ENCODE data around the gene STAMBP. TPM values are rescaled to one million over a fixed set of nuclear protein-coding genes. Genes with fewer than 3 reads are reported as not detected.

STAMBP gene
- total RNA-seq, 1 donor: 8.8 TPM

- Histone ChIP-seq H3K4me3 (ENCODE audit: low read length) (no peak overlapping the region), H3K9me3 (ENCODE audit: low read depth, low read length) (no peaks in the 10 kb centered on the region), H3K4me1 (ENCODE audit: insufficient read depth, low read length) (peaks cover 22% of the 10 kb centered on the region), H3K27me3 (ENCODE audit: insufficient read depth, low read length) (no peaks in the 10 kb centered on the region)
Observed at GRCh38 chr2:73827018-73827417, 1.7 kb upstream of the STAMBP start.

DNA sequence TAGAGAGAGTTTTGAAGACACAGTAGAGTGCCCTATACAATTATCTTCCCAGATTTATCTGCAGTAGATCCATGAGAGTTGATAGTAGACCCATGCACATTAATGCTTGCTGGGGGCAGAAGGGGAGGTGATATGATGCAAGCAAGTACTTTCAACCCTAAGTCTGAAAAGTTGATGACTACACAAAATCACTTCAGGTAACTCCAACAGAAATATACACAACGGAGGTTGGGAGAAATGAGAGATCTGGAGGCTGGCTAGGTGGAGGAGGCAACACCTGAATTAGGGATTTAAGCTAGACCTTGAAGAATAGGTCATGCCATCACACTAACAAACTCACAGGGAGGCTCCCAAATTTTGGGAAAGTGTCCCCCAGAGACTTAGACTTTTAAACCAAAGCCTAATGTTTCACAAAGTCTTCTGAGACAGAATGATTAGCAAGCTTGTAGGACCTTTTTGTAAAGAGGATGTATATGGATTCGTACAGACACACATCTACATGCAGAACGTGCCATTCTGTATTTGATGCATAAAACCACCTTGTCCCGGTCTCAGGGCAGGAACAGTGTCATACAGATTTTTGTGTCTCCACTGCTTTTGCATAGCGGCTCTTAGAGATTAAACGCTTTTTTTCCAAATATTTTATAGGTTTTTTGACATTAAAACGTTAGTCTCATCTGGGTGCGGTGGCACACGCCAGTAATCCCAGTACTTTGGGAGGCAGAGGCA is 937 bp upstream of the STAMBP start:
- no peaks in the 10 kb centered on the region for H3K27me3 ChIP-seq (ENCODE audit: insufficient read depth, low read length)
- peak overlapping the region; percentile 87 for H3K4me3 ChIP-seq (ENCODE audit: low read length)
- peaks cover 22% of the 10 kb centered on the region for H3K4me1 ChIP-seq (ENCODE audit: insufficient read depth, low read length)
- H3K9me3 ChIP-seq (ENCODE audit: low read depth, low read length): no peaks in the 10 kb centered on the region

DNA sequence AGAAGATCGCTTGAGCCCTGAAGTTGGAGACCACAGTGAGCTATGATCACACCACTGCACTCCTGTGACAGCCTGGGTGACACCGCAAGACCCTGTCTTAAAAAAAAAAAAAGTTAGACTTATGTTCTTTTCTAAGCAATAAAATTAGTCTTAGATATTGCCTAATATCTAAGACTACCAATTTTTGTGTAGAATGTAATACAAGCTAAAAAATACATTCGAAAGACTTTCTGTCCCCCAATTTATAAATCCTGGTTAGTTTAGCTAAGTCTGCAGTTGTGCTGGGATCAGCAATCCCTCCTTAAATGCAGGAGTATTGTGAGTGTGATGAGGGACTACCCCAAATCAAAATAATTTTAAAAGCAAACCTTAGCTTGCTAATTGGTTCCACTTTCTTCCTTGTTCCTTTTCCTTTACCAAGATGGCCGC is 358 bp upstream of the STAMBP start:
- peak overlapping the region; percentile 87 for H3K4me3 ChIP-seq (ENCODE audit: low read length)
- H3K4me1 ChIP-seq (ENCODE audit: insufficient read depth, low read length): peaks cover 22% of the 10 kb centered on the region
- no peaks in the 10 kb centered on the region for H3K9me3 ChIP-seq (ENCODE audit: low read depth, low read length)
- H3K27me3 ChIP-seq (ENCODE audit: insufficient read depth, low read length): no peaks in the 10 kb centered on the region

- Histone ChIP-seq H3K4me3 (ENCODE audit: low read length) (no peak overlapping the region), H3K4me1 (ENCODE audit: insufficient read depth, low read length) (peaks cover 22% of the 10 kb centered on the region), H3K27me3 (ENCODE audit: insufficient read depth, low read length) (no peaks in the 10 kb centered on the region), H3K9me3 (ENCODE audit: low read depth, low read length) (no peaks in the 10 kb centered on the region)
Observed at GRCh38 chr2:73830871-73831401, 2.2 kb downstream of the STAMBP start.

DNA sequence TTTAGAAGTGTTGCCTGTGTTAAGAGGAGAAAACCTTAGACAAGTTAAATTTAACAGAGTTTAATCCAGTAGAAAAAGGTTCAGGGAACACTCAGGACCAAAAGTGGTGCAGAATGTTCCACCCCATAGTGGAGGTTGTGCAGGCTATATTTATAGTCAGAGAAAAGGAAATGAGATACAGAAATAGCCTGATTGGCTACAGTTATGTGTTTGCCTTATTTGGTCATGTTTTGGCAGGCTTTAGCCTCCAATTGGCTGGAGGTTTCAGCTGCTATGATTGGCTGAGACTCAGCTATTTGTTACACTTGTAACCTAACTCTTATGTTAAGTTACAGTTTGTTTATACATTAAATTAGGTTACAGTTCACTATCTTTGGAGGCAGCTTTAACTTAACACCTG is 4.2 kb downstream of the STAMBP start:
- Histone ChIP-seq H3K9me3 (ENCODE audit: low read depth, low read length) (no peaks in the 10 kb centered on the region), H3K4me3 (ENCODE audit: low read length) (no peak overlapping the region), H3K27me3 (ENCODE audit: insufficient read depth, low read length) (no peaks in the 10 kb centered on the region), H3K4me1 (ENCODE audit: insufficient read depth, low read length) (peaks cover 24% of the 10 kb centered on the region)

- Histone ChIP-seq H3K27me3 (ENCODE audit: insufficient read depth, low read length) (no peaks in the 10 kb centered on the region), H3K4me3 (ENCODE audit: low read length) (no peak overlapping the region), H3K4me1 (ENCODE audit: insufficient read depth, low read length) (peaks cover 15% of the 10 kb centered on the region), H3K9me3 (ENCODE audit: low read depth, low read length) (no peaks in the 10 kb centered on the region)
Observed at GRCh38 chr2:73836141-73836943, 7.6 kb downstream of the STAMBP start.

GRCh38 chr2:73837847-73838585 is 9.3 kb downstream of the STAMBP start:
- H3K9me3 ChIP-seq (ENCODE audit: low read depth, low read length): no peaks in the 10 kb centered on the region
- H3K27me3 ChIP-seq (ENCODE audit: insufficient read depth, low read length): no peaks in the 10 kb centered on the region

DNA sequence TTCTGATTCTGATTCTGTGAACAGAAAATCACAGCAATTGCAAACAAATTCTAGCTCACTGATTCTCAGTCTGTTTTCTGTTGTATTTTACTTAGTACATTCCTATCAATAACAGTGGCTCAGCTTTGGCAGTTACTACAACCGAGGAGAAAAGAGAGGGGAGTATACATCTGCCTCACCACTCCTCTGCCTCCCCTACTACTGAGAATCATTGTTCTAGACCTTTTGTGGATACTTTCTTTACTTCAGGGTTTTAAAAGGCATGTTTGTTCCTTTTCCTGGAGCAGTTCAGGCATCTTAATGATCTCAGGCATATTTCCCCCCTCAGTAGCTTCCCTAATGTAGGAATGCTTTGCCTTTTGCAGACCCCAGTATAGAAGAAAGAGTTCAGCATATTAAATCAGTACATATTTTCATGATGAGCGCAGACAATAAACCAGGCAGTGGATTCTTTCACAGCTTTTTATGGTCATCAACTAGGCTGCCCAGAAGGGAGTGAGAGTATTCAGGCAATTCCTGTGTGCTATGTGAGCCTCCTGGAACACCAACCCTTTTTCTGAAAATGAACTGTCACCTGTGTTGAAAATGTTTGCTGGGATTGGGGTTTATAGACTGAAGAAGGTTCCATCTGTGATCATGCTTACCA is 10.3 kb downstream of the STAMBP start:
- Histone ChIP-seq H3K9me3 (ENCODE audit: low read depth, low read length) (no peaks in the 10 kb centered on the region), H3K4me1 (ENCODE audit: insufficient read depth, low read length) (peaks cover 15% of the 10 kb centered on the region), H3K27me3 (ENCODE audit: insufficient read depth, low read length) (no peaks in the 10 kb centered on the region), H3K4me3 (ENCODE audit: low read length) (no peak overlapping the region)

More at GRCh38 chr2:73837847-73838585, 9.3 kb downstream of the STAMBP start:
- no peak overlapping the region for H3K4me3 ChIP-seq (ENCODE audit: low read length)
- peaks cover 15% of the 10 kb centered on the region for H3K4me1 ChIP-seq (ENCODE audit: insufficient read depth, low read length)

DNA sequence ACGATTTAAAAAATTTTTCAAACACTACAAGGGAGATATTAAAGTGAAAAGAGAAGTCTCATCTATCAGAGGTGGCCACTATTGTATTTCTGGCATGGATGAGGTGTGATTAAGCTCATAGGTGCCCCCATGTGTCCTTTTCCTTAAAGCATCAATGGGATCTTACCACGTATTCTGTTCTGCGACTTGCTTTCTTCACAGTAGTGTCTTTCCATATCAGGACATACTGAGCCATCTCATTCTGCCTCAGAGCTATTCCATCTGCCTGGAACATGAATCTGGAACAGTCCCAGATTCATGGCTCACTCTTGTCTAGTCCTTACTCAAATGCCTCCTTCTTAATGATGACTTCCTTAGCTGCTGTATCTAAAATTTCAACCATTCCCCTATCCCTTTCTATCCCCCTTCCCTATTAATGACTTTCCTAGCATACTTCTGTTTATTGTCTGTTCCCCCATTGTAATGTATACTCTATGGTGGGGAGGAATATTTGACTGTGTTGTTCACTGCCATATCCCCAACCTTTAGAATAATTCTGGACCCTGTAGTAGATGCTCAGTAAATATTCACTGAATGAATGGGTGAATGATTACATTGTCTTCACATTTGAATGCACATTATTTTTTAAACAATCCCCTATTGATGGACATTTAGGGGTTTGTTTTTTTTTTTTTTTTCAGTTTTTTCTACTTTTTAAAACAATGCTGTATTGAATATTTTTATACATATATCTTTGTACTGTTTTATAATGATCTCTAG is 11.1 kb downstream of the STAMBP start:
- Histone ChIP-seq H3K4me1 (ENCODE audit: insufficient read depth, low read length) (peaks cover 15% of the 10 kb centered on the region), H3K4me3 (ENCODE audit: low read length) (no peak overlapping the region), H3K9me3 (ENCODE audit: low read depth, low read length) (no peaks in the 10 kb centered on the region), H3K27me3 (ENCODE audit: insufficient read depth, low read length) (no peaks in the 10 kb centered on the region)

GRCh38 chr2:73841912-73842738 is 13.4 kb downstream of the STAMBP start:
- Histone ChIP-seq H3K4me1 (ENCODE audit: insufficient read depth, low read length) (peaks cover 15% of the 10 kb centered on the region), H3K9me3 (ENCODE audit: low read depth, low read length) (no peaks in the 10 kb centered on the region), H3K4me3 (ENCODE audit: low read length) (no peak overlapping the region), H3K27me3 (ENCODE audit: insufficient read depth, low read length) (no peaks in the 10 kb centered on the region)

- Histone ChIP-seq H3K4me3 (ENCODE audit: low read length) (no peak overlapping the region), H3K9me3 (ENCODE audit: low read depth, low read length) (no peaks in the 10 kb centered on the region), H3K27me3 (ENCODE audit: insufficient read depth, low read length) (no peaks in the 10 kb centered on the region), H3K4me1 (ENCODE audit: insufficient read depth, low read length) (peaks cover 12% of the 10 kb centered on the region)
Observed at GRCh38 chr2:73842739-73843019, 13.9 kb downstream of the STAMBP start.

- Histone ChIP-seq H3K4me1 (ENCODE audit: insufficient read depth, low read length) (no peaks in the 10 kb centered on the region), H3K27me3 (ENCODE audit: insufficient read depth, low read length) (no peaks in the 10 kb centered on the region), H3K9me3 (ENCODE audit: low read depth, low read length) (no peaks in the 10 kb centered on the region), H3K4me3 (ENCODE audit: low read length) (no peak overlapping the region)
Observed at GRCh38 chr2:73844087-73844486, 15.3 kb downstream of the STAMBP start.

DNA sequence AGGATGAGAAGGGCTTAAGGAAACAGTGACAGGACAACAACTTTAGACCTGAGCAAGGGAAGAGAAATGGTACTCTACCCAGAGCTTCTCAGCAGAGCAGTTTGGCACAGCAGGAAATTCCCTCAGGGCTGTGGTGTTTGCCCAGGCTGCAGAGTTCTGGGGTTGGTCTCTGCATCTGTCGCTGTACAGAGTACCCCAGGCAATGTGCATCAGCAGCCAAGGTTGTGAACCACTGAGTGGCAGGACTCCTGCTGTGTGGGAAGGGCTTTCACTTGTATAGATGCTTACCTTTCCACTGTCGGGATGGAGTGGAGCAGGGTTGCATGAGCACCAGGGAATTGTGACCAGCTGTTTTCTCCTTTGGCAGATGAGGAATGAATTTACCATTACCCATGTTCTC is 21.2 kb downstream of the STAMBP start:
- no peaks in the 10 kb centered on the region for H3K4me1 ChIP-seq (ENCODE audit: insufficient read depth, low read length)
- no peaks in the 10 kb centered on the region for H3K27me3 ChIP-seq (ENCODE audit: insufficient read depth, low read length)
- no peak overlapping the region for H3K4me3 ChIP-seq (ENCODE audit: low read length)
- H3K9me3 ChIP-seq (ENCODE audit: low read depth, low read length): no peaks in the 10 kb centered on the region
